Trophoblast cell (in vitro differentiated cells and primary cell): Measurements from ENCODE around the gene CPOX.

Experiments used
- DNase-seq, 2 donors: peaks; one replicate each; pipeline ENCODE4 v3.0.0-alpha.2; 2016
- H2AFZ ChIP-seq: 2 replicates; pipeline ENCODE4 v1.6.1; 2013; ENCODE audit warnings: low read length, moderate library complexity, mild to moderate bottlenecking; ENCODE audit not compliant: insufficient read depth, poor library complexity
- H2AK5ac ChIP-seq: 2 replicates; pipeline ENCODE4 v1.6.1; 2013; ENCODE audit warnings: mild to moderate bottlenecking, low read length
- H2BK120ac ChIP-seq: 2 replicates; pipeline ENCODE4 v1.6.1; 2013; ENCODE audit warnings: low read length, mild to moderate bottlenecking, moderate library complexity; ENCODE audit not compliant: insufficient read depth, poor library complexity
- H2BK12ac ChIP-seq: 2 replicates; pipeline ENCODE4 v1.6.1; 2013; ENCODE audit warnings: mild to moderate bottlenecking, low read length, moderate library complexity
- H2BK5ac ChIP-seq: 2 replicates; pipeline ENCODE4 v1.6.1; 2013; ENCODE audit warnings: low read length, low read depth, moderate library complexity, mild to moderate bottlenecking; ENCODE audit not compliant: poor library complexity
- H3K14ac ChIP-seq: 2 replicates; pipeline ENCODE4 v1.6.1; 2013; ENCODE audit warnings: mild to moderate bottlenecking, low read length
- H3K18ac ChIP-seq: 2 replicates; pipeline ENCODE4 v1.6.1; 2013; ENCODE audit warnings: mild to moderate bottlenecking, low read length
- H3K23ac ChIP-seq: 2 replicates; pipeline ENCODE4 v1.6.1; 2013; ENCODE audit warnings: low read length
- H3K27ac ChIP-seq: 2 replicates; pipeline ENCODE4 v1.5.1; 2013; ENCODE audit warnings: low read depth, mild to moderate bottlenecking, inconsistent platforms, low read length, moderate library complexity
- H3K27me3 ChIP-seq: 2 replicates; pipeline ENCODE4 v1.6.1; 2013; ENCODE audit warnings: inconsistent platforms, mild to moderate bottlenecking, low read length, moderate library complexity; ENCODE audit not compliant: insufficient read depth
- H3K36me3 ChIP-seq, 2 experiments: 1 replicate in 1 of 2; 2 replicates in 1 of 2; pipeline ENCODE4 v1.6.1; 2013; ENCODE audit warnings: low read length in 2 of 2, mild to moderate bottlenecking in 2 of 2, moderate library complexity in 1 of 2; ENCODE audit not compliant: insufficient read depth in 2 of 2, control insufficient read depth in 1 of 2
- H3K4ac ChIP-seq: 2 replicates; pipeline ENCODE4 v1.6.1; 2013; ENCODE audit warnings: low read depth, mild to moderate bottlenecking, low read length, moderate library complexity
- H3K4me1 ChIP-seq, 2 experiments: 1 replicate in 1 of 2; 2 replicates in 1 of 2; pipeline ENCODE4 v1.6.1; 2013; ENCODE audit warnings: low read length in 2 of 2, mild to moderate bottlenecking in 2 of 2, moderate library complexity in 1 of 2; ENCODE audit not compliant: insufficient read depth in 2 of 2, control insufficient read depth in 1 of 2
- H3K4me2 ChIP-seq: 2 replicates; pipeline ENCODE4 v1.6.1; 2013; ENCODE audit warnings: inconsistent platforms, mild to moderate bottlenecking, low read length, moderate library complexity
- H3K4me3 ChIP-seq: 2 replicates; pipeline ENCODE4 v1.5.1; 2013; ENCODE audit warnings: mild to moderate bottlenecking, low read depth, low read length, inconsistent platforms
- H3K79me1 ChIP-seq: one replicate; pipeline ENCODE4 v1.6.1; 2013; ENCODE audit warnings: low read length
- H3K79me2 ChIP-seq: 2 replicates; pipeline ENCODE4 v1.6.1; 2013; ENCODE audit warnings: low read length, mild to moderate bottlenecking; ENCODE audit not compliant: control insufficient read depth, insufficient read depth, poor library complexity
- H3K9ac ChIP-seq: 2 replicates; pipeline ENCODE4 v1.6.1; 2013; ENCODE audit warnings: mild to moderate bottlenecking, low read length
- H3K9me3 ChIP-seq: 2 replicates; pipeline ENCODE4 v1.6.1; 2013; ENCODE audit warnings: low read depth, mild to moderate bottlenecking, control low read depth, inconsistent platforms, low read length; ENCODE audit not compliant: insufficient read depth
- H4K12ac ChIP-seq: 2 replicates; pipeline ENCODE4 v1.6.1; 2013; ENCODE audit warnings: low read depth, mild to moderate bottlenecking, low read length, moderate library complexity
- H4K8ac ChIP-seq: 2 replicates; pipeline ENCODE4 v1.6.1; 2013; ENCODE audit warnings: low read depth, mild to moderate bottlenecking, low read length, moderate library complexity
- H4K91ac ChIP-seq: one replicate; pipeline ENCODE4 v1.6.1; 2013; ENCODE audit warnings: low read depth, mild to moderate bottlenecking, low read length, moderate library complexity
- WGBS: extraction: QIAGEN DNeasy Blood & Tissue Kit; methylation state at CpG from one replicate; pipeline ENCODE4 v1.1.7; 2013; ENCODE audit warnings: missing lambda C conversion rate; ENCODE audit not compliant: insufficient read length, insufficient coverage; ENCODE audit errors: extremely low coverage; 5-methylcytosine and 5-hydroxymethylcytosine counted together

Gene CPOX

DNA sequence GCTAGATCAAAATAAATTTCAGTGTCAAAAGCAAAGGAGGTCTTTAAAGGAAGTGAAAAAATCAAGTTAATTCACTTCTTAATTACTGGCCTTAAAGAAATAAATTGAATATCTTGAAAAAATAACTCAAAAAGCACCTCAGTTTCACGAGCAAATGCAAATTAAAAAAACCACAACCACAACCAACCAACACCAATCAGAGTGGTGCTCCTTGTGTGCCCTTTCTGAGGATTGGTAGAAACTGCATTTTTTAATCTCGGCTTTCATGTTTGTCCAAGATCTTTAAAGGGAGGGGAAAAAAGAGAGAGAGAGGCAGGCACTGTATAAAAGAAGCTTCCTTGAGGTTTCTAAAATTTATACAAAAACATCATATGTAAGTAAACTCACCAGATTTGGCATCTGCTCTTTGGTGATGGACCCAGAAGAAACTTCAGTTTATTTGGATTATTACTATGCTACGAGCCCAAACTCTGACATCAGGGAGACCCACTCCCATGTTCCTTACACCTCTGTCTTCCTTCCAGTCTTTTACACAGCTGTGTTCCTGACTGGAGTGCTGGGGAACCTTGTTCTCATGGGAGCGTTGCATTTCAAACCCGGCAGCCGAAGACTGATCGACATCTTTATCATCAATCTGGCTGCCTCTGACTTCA is 61.7 kb downstream of the CPOX start, which contains the start of gene GPR15:
GPR15 (plus strand) TSS at position 357 of the 653 bp plus-strand sequence; CDS start at position 413, 56 bp downstream.
- H3K36me3 ChIP-seq = no peaks in the 10 kb centered on the region
- no CpG with 5 or more reads among the region's 7 CpGs for WGBS

DNA sequence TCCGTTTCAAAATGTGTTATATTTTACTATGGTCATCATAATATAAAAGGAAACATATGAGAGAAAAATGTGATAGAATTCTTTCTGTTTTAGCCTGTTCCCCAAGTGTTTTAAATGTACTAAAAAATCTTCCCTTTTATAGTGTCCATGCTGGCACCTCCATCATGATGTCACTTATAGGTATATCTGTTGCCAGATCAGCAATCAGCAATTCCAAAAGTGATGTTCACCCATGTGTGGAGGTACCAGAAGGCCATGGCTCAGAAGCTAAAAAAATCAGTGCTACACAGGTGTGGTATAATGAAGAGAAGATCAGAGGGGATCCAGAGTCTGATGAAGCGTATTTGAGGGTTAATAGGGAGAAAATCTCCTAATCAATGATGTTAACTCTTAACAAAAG is 62.7 kb downstream of the CPOX start:
- H2AK5ac ChIP-seq = no peak overlapping the region
- no peak overlapping the region for H4K12ac ChIP-seq
- H3K4ac ChIP-seq = no peak overlapping the region
- H3K9ac ChIP-seq = no peak overlapping the region
- H2BK120ac ChIP-seq = no peak overlapping the region
- H2BK5ac ChIP-seq = no peak overlapping the region
- no peaks in the 10 kb centered on the region for H3K36me3 ChIP-seq
- H3K79me2 ChIP-seq = no peaks in the 10 kb centered on the region
- peak; percentile 58 to 93 for DNase-seq
- no peak overlapping the region for H3K23ac ChIP-seq
- no peak overlapping the region for H3K4me2 ChIP-seq
- H2BK12ac ChIP-seq = no peak overlapping the region
- no peak overlapping the region for H3K18ac ChIP-seq
- H3K79me1 ChIP-seq = no peaks in the 10 kb centered on the region
- no peaks in the 10 kb centered on the region for H3K27me3 ChIP-seq
- H3K4me1 ChIP-seq = no peaks in the 10 kb centered on the region
- WGBS = no CpG with 5 or more reads among the region's 2 CpGs
- H3K9me3 ChIP-seq = no peaks in the 10 kb centered on the region
- H3K14ac ChIP-seq = no peak overlapping the region
- H2AFZ ChIP-seq = no peak overlapping the region
- H3K27ac ChIP-seq = no peak overlapping the region
- H4K91ac ChIP-seq = no peak overlapping the region
- H3K4me3 ChIP-seq = no peak overlapping the region
- no peak overlapping the region for H4K8ac ChIP-seq

More for the DNA sequence above, 61.7 kb downstream of the CPOX start, which contains the start of gene GPR15:
- Histone ChIP-seq H3K27ac (no peak within 1 kb of the TSS), H4K8ac (no peak within 1 kb of the TSS), H3K79me1 (no peaks in the 10 kb centered on the region), H3K23ac (no peak within 1 kb of the TSS), H2BK12ac (no peak within 1 kb of the TSS), H2BK5ac (no peak within 1 kb of the TSS), H3K4me2 (no peak within 1 kb of the TSS), H3K4ac (no peak within 1 kb of the TSS), H3K27me3 (no peaks in the 10 kb centered on the region), H2AK5ac (no peak within 1 kb of the TSS), H2AFZ (no peak within 1 kb of the TSS), H3K14ac (no peak within 1 kb of the TSS), H3K79me2 (no peaks in the 10 kb centered on the region), H3K9ac (no peak within 1 kb of the TSS), H4K91ac (no peak within 1 kb of the TSS), H3K4me1 (no peaks in the 10 kb centered on the region), H3K4me3 (no peak within 1 kb of the TSS), H3K18ac (no peak within 1 kb of the TSS), H2BK120ac (no peak within 1 kb of the TSS), H3K9me3 (no peaks in the 10 kb centered on the region), H4K12ac (no peak within 1 kb of the TSS)
- no peak for DNase-seq

DNA sequence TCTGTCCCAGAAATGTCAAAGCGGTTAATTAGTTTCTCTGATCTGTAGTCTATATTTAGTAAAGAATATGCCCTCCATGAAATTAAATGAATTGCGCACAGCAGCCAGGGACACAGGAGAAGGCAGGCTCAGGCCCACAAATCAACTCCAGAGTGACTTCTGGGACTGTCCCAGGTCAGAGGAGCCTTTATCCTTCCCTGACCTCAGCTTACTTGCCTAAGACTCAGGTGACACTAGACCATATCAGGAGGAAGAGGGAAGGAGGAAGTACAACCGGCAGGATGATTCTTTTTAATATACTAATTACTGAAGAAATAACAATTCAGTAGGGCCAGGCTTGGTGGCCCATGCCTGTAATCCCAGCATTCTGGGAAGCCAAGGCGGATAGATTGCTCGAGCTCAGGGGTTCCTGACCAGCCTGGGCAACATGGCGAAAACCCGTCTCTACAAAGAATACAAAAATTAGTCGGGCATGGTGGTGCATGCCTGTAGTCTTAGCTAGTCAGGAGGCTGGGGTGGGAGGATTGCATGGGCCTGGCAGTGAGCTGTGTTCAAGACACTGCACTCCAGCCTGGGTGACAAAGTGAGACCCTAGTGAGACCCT is 63.5 kb downstream of the CPOX start:
- Histone ChIP-seq H4K12ac (no peak overlapping the region), H3K9me3 (no peaks in the 10 kb centered on the region), H3K14ac (no peak overlapping the region), H3K79me1 (no peaks in the 10 kb centered on the region), H4K91ac (no peak overlapping the region), H3K23ac (no peak overlapping the region), H3K4me2 (no peak overlapping the region), H2AK5ac (no peak overlapping the region), H3K79me2 (no peaks in the 10 kb centered on the region), H3K36me3 (no peaks in the 10 kb centered on the region), H3K9ac (no peak overlapping the region), H2AFZ (no peak overlapping the region), H2BK12ac (no peak overlapping the region), H3K27ac (no peak overlapping the region), H2BK5ac (no peak overlapping the region), H4K8ac (no peak overlapping the region), H3K18ac (no peak overlapping the region), H3K4ac (no peak overlapping the region), H2BK120ac (no peak overlapping the region), H3K4me3 (no peak overlapping the region), H3K27me3 (no peaks in the 10 kb centered on the region), H3K4me1 (no peaks in the 10 kb centered on the region)
- WGBS = no CpG with 5 or more reads among the region's 8 CpGs
- no peak for DNase-seq
